EH (cell line): ENCODE data around the gene SPOCD1.

ENCODE experiments used
- DNase-seq: peaks from one replicate; pipeline ENCODE4 v3.0.0-alpha.2; 2015; ENCODE audit warnings: low read depth

Gene SPOCD1

DNA sequence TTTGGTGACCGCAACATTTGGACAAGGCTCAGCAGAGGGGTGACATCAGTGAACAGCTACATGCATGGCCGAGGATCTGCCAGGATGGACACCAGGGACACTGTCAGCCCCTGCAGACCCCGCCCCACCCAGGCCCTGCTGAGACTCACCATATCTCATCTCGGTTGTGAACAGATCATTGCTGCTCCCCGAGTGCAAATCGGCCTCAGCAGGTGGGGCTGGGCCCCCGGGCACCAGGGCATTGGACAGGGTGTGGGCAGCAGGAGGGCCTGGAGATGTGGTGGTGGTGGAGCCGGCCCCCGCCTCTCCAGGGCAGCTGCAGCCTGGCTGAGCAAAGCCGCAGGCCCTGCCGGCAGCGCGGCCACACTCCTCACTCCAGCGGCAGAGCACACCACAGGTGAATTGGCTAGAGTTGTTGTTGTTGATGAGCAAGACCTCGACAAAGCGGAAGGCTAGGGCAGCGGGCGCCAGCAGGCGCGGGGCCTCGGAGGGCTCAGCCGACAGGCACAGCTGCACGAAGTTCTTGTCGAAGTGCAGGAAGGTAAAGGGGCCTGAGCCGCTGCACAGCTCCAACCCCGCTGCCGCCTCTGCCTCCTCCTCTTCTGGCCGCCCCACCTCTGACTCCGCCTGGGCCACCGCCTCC is 59.9 kb downstream of the SPOCD1 start:
- no peak for DNase-seq

DNA sequence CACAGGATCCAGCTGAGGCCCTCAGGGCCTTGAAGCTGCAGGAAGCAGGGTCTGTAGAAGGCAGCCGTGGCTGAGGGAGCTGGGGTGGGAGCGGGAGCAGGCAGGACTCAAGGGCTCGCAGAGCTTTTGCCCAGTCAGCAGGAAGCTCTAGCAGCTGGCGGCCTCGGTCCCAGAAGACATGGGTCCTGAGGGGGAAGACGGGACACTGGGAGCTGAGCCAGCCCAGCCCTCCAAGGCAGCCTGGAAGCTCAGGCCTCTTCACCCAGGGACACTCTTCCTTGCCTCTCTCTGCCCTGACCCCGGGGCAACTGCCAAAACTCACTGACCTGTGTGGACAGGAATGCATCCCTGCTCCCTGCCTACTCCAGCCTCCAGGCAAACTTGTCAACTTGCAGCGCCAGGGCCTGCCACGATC is 60.6 kb downstream of the SPOCD1 start:
- DNase-seq = peak; percentile 93

DNA sequence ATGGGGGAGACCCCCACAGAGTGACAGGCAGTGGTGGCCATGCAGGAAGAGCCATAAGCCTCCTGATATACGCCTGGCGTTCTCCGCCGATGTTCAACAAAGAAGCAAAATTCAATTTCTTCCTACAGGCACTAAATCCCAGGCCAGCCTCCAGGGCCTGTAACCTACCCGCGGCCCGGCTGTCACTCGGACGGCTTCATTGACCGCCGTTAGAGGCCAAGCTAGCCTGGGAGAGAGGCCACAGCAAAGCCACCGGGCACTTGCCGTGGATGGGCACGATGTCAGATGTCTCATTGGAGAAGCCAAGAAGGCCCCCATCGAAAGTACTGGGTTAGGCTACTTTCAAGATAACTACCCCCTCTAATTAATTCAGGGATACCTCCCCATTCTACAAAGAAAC is 61.4 kb downstream of the SPOCD1 start:
- DNase-seq = no peak

DNA sequence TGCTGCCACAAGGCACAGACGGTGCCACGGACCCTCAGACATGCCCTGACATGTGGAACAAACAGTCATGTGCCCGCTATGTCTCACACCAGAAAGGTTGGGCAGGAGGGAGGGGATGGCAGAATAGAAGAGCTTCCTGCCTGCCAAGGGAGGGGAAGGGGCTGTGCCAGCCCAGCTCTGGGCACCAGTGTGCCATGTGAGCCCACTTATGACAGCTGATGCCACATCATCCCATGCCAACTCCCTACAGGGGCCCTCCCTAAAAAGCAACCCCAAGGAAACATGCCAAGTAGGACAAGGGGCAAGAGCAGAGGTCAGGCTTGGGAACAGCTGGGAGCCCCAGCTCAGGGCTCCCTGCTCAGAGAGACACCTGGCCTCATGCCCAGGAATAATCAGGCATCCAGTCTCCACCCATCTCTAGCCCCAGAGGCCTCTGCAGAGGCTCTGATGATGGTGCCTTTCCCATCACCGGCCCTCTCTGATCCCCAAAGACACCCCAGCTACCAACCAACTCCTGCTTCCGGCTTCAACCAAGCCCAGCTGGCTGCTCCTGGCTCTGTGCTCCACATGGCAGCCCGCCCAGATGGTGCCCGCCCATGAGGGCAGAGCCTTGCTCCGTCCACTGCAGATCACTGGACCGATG is 62.0 kb downstream of the SPOCD1 start:
- peak; percentile 50 for DNase-seq

DNA sequence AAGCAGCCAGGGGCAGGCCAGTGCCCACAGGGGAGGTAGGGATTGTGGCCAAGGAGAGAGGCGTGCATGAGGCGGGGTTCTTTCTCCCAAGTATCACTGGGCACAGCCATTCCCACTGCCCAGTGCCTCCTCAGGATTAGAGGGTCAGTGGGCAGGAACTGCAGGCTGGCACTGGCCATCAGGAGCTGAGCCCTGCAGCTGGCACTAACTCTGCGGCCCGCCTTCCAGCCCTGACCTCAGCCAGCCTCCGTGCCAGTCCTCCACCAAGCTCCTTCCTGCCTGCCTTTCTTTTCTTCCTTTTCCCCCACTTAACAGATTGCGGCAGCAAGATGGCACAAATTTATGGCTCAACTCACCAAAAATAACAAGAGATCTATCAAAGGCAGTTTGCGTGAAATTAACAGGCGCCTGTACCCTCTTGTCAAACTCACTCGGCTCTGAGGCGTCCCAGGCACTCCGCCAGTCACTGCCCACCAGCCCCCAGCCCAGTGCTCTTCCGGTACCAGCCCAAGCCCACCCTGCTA is 62.8 kb downstream of the SPOCD1 start:
- DNase-seq = no peak

DNA sequence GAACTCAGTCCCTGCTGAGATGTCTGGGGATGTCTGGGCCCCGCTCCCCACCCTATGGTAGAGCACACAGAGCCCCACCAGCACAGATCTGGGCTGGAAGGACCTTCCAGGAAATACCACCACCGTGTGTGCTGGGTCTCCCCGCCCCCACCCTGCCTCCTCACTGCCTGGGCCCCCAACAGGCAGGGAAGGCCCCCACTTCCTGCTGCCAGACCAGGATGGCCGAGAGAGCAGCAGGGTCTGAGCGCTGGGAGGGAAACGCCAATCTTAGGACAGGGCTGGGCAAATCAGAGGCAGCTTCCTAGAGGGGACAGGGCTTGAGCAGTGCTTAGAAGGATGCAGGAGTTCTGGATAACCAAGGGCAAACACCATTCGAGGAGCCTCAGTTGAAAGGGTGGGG is 63.6 kb downstream of the SPOCD1 start:
- no peak for DNase-seq

DNA sequence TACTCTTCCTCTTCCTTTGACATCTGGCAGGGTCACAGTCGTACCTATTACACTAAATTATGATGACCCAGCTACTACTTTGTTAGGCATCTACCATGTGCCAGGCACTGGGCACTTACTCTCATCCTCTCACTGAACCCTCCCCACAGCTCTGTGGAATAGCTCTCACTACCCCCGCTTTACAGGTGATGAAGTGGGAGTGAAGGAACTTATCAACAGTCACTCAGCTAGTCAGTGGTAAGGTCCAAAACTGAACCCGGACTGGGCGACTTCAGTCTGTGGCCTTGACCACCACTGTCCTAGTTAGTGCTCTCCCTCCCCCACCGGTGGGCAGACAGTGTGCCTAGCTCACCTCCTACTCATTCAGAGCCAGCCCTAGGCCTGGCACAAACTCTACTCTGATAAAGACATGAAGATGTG is 64.0 kb downstream of the SPOCD1 start:
- DNase-seq = no peak

DNA sequence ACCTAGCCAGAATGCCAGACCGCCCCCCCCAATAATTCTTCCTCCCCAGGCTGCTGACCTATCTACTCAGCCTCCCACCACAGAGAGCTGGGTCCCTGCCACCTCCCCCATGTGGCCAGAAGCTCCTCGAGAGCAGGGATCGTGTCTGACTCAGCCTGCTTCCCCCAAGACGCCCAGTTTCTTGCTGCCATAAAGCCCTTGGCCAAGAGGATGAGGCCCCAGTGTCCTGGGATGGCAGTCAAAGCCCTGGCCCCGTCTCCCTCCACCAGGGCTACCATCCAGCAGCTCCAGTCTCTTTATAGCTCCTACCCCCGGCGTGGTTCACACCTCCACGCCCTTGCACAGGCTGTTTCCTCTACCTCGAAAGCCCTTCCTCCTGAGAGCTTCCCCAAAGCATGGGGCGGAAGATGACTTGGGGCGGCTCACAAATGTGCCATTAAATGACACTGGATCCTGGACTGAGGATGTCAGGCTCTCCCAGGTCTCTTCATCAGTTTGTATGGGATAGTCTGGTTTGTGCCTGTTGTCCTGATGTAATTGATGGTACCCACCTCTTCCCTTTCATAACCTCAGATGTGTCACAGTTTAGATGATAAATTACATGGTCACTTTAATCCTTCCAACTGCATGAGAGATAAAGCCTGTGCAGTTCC is 64.8 kb downstream of the SPOCD1 start:
- peak; percentile 80 for DNase-seq

DNA sequence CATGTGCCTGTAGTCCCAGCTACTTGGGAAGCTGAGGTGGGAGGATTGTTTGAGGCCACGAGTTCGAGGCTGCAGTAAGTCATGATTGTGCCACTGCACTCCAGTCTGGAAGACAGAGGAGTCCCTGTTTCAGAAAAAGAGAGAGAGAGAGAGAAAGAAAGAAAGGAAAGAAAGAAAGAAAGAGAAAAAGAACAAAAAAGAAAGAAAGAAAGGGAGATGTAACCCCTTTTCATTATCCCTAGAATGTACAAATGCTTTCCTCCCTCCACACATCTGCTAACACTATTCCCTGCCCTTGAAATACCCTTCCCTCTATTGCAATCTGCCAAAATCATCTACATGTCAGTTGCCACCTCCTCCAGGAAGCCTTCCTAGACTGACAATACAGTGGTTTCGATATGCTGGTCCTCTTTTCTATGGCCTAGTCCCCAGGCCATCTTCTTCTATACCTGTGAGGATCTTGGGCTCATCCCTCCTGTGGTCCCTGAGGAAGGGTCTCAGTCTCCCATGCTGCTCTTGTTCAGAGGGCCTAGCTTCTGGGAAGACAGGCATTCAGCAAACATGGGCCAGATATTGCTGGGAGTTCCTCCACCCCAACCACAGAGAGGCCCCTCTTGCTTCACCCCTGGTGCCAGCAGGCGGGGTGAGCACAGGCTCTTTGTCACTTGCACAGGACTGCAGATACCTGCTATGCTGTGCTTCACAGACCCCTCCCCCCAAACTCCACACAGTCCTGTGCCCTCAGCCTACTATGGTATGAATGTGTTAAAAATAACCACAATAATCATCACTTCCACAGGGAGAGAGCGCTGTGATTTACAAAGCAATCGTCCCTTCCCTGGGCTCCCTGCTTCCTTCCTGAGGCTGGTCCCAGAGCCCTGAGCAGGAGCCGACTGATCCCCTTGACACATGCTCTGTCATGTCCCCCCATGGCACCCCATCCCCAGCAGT is 65.8 kb downstream of the SPOCD1 start:
- peak; percentile 35 for DNase-seq

DNA sequence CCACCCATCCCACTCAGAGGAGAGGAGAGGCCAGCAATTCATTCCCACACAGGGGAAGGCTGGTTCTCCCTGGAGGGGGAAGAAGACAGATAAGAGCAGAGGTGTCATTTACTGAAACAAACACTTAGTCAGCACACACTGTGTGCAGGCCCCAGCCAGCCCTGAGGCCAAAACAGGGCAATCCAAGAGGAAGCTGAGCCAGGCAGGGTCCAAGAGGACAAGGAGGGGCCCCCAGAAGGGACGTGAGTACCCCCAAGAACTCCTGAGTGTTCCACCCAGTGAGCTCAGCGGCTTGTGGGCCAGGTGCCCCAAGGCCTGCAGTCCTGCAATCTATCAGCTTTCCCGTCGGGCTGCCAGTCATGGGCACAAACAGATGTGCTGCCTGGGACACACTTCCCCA is 67.5 kb downstream of the SPOCD1 start:
- peak; percentile 35 for DNase-seq

DNA sequence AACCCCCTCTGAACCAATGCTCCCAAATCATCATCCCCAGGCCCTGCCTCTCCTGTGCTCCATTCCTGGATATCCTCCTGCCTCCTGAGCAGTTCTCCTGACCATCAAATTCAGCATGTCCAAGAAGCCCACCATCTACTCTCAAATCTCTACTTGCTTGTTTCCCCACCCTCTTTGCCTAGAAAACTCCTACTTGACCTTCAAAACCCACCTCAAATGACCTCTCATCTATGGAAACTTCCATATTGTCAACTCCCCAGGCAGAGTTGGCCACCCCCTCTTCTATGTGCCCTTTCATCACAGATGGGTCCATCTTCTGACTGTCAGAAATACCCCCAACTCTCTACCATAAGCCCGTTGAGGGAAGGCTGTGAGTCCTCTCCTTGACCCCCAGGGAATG is 68.5 kb downstream of the SPOCD1 start:
- no peak for DNase-seq

DNA sequence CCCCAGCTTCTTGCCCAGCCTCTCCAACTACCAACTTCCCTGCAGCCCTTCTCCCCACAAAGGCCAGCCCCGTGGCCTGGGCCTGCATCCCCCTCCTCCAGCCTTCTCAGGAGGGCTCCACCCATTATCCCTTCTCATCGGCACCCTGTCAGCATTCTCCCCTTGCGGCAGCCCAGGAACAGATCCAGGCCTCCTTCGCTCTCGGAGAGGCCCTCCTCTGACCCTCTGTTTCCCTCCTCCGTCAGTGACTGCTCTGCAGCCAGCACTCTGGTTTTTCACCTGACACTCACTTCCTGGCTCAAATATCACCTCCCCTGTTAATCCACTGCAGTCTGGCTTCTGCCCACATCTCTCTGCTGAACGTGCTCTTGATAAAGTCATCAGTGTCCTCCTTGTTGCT is 69.1 kb downstream of the SPOCD1 start:
- DNase-seq = no peak

DNA sequence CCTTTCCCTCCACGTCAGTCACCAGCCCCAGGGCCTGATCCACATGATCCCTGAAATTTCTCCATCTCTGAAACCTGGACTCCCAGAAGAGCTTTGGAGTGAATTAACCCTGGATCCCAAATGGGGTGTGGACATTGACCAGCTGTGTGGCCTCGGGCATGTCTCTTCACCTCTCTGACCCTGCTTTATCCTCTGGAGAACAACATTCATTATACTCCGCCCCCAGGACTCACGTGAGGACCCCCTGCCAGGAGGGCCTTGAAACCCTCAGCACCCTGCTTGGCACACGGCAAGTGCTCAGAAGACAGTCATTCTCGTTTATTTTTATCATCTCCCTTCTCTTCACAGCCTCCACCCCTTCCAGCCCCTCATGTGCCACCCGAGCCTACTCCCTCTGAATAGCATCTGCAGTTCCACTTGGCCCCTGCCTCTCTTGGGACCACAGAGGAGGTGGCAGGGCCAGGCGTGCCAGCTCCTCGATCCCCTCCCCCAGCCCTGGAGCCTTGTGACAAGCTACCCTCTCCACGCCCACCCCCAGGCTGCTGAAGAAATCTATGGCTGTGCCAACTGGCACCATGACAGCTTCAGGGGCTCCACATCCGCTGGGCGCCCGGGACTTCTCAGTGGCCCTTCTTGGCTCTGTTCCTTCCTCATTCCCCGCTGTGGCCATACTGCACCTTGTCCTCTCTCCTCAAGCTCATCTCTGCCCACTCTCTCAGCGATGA is 69.7 kb downstream of the SPOCD1 start:
- DNase-seq = no peak

DNA sequence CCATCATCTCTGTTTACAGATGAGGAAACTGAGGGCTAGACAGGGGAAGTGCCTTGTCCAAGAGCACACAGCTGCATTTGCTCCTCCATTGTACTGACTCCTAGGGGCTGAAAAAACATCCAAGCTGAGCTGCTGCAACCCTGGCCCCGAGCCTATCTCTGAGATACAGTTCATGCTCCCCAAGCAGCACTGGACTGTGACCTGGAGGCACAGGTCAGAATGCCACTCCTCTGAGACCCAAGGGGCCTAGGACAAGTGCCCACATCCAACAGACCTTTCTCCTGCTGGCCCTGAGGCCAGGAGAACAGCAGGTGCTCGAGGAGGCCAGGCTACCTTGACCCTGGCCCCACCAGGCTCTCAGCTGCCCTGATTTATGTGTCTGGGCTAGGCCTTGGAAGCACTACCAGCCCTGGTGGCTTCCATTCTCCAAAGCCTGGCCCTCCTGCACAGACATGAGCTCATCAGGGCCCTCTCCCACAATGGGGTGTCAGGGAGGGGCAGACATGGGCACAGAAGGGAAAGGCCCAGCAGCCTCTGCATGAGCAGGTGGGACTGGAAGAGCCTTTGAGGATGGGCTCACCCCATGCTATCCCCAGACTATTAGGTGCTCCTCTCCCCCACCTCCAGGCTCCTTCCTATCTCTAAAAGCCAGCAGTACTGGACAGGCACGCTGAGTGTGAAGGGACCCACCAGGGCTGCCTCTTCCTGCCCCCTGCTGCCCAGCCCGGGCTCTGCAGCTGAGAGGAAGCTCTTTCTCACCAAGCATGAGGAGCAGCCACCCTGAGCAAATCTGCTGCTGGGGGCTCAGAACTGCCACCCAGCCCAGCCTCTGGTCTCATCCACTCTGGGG is 70.5 kb downstream of the SPOCD1 start:
- peak; percentile 75 for DNase-seq

DNA sequence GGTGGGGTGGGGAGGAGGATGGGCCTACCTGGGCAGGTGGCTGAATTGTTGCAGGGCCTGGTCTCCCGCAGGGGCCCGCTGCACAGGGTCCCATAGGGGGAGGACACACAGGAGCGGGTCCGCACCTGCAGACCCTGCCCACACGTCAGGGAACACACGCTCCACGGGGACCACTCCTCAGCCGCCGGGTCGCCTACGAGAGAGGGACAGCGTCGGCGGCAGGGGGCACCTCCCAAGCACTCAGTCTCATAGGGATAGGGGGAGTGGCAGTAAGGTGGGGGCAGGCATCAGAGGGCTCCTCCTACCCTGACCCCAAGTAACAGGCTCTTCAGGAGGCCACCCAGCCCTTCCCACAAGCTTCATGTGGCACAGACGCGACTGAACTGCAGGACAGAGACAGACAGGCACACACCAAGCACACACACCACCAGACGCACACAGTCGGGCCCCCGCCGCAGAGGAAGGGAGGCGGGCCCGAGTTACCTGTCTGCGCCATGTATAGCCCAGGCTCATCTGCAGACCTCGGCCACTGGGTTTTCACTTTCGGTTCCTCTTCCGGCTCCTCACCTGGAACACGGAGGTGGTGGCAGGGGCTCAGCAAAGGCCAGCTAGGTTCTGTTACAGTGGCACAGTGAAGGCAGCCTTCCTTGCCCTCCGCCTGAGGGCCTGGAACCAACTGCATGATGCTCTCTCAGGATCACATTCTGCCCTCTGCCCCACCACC is 71.5 kb downstream of the SPOCD1 start:
- DNase-seq = no peak

DNA sequence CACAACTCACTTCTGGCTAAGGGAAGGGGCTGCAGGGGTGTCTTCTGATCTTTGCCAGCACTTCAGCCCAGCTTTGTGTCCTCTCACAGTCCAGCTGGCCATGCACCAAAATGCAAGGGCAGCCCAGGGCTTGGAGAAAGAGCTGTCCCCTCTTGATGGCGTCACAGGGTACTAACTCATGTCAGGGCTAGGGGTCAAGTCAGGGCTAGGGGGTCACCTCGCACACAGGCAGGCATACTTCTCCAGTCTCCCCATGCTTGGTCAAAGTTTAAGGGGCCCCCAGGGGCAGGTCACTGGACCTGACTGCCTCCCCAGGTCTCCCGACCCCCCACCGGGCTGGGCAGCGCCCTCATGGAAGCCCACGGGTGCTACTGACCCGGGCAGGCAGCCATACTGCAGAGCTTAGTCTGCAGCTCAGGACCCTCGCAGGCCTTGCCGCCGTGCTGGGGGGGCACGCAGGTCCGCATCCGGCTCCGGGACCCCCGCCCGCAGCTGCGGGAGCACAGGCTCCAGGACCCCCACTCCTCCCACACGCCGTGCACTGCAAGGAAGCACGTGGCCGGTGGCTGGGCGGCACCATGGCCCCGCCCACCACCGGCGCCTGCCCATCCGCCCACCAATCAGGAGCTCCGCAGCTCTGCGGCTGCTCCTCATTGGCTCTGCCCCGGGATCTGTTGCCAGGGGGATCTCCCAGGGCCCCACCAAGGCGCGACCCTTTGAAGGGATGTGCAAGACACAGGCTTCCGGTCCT is 73.2 kb downstream of the SPOCD1 start:
- no peak for DNase-seq
